Stimulated activated CD4-positive, alpha-beta T cell treated with anti-CD3 and anti-CD28 coated beads, Interleukin-2, amount 100 ng/mL, for 4 hours (primary cell): Measurements from ENCODE around the gene AS3MT.
A peak's percentile ranks its signal among the peaks of the same experiment; 100 is the strongest.
"Not testable (repeated sequence)": the region's sequence is repeated elsewhere in the genome, so short reads cannot be mapped to it uniquely, and the experiment has no call there.

ENCODE experiments used
- DNase-seq: peaks from one replicate; pipeline ENCODE4 v3.0.0-alpha.2; 2020; ENCODE audit warnings: low read depth

AS3MT gene

GRCh38 chr10:102869258-102870198 is at the start of gene AS3MT:
Gene AS3MT (plus strand): TSS chr10:102869470. CDS start chr10:102869593, 123 bp downstream.
- DNase-seq, result no peak

GRCh38 chr10:102820008-102820407 is 49.3 kb upstream of the AS3MT start:
- not testable (repeated sequence) for DNase-seq

- no peak for DNase-seq
These were observed 47.0 kb upstream of the AS3MT start for GRCh38 chr10:102822222-102822621.

GRCh38 chr10:102824664-102825063 is 44.6 kb upstream of the AS3MT start:
- no peak for DNase-seq

DNA sequence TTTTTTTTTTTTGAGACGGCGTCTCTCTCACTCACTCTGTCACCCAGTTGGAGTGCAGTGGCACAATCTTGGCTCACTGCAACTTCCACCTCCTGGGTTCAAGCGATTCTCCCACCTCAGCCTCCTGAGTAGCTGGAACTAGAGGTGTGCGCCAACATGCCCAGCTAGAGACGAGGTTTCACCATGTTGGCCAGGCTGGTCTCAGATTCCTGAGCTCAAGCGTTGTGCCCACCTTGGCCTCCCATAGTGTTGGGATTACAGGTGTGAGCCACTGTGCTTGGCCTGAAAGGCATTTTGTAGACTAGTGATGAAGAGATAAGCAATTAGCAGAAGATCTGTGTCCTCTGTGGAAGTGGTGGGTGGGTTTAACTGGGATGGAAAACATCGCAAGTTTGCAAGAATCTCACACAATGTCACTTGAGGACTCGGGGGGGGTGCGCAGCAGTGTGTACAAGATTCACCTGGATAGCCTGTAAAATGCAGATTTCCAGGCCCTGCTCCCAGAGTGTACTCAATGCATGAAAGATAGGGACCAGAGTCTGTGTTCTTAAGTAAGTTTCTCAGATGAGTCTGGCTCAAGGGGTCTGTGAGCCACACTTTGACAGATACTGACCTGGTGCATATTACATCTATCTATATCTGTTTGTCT is 43.0 kb upstream of the AS3MT start:
- no peak for DNase-seq

GRCh38 chr10:102827597-102827975 is 41.7 kb upstream of the AS3MT start:
- no peak for DNase-seq

DNA sequence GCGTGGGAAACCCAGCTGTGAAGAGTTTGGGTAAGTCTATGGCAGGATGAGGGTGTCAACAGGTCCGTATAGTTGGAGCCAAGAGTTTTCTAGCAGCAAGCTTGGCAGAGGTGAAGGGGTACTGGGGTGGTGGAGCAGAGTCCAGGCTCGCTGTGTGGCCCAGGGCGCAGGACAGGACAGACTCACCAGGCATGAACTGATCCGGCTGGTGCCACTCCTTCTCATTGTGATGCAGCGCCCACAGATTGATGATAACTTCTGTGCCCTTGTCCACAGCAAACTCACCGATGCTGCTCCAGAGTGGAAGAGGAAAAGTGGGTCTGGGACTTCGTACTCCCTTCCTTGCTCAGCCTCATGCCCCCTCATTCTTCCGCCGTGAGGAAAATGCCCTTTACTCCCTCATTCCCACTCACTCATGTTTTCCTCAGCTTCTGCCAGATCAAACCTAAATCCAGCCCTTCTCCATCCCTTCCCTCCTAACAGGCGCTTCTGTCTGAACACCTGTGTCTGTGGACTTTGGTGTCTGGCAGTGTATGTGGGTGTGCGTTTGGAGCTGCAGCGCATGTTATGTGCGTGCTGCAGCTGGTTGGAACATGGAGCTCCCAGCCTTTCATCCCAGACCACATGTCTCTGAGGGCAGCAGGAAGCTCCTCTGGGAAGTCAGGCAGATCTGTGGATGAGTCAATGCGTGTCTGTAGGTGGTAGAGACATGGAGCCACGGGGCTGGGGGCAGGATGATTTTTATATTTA is 37.8 kb upstream of the AS3MT start:
- no peak for DNase-seq

DNA sequence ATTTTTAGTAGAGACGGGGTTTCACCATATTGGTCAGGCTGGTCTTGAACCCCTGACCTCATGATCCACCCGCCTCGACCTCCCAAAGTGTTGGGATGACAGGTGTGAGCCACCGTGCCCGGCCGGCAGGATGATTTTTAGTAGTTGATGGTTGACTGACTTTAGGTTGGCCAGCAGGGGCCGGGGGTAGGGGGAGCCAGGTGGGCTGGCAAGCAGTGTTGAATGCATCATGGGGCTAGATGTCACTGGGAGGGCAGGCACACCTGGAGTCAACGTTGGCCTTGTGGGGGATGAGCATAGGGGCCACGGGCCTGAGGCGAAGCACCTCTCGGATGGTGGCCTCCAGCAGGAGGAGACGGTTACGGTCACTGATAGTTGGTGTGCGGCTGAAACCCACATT is 37.0 kb upstream of the AS3MT start:
- no peak for DNase-seq

GRCh38 chr10:102832987-102833386 is 36.3 kb upstream of the AS3MT start:
- DNase-seq, result no peak

GRCh38 chr10:102834143-102834542 is 35.1 kb upstream of the AS3MT start:
- DNase-seq, result no peak

- DNase-seq, result peak; percentile 66
These were observed 34.2 kb upstream of the AS3MT start for GRCh38 chr10:102835007-102835482.

- no peak for DNase-seq
These were observed 32.0 kb upstream of the AS3MT start, which contains the start of gene CYP17A1 for GRCh38 chr10:102837230-102837721. Gene CYP17A1 (minus strand): TSS chr10:102837413. CDS start chr10:102837361, 52 bp downstream.

GRCh38 chr10:102838276-102838927 is 30.9 kb upstream of the AS3MT start:
- not testable (repeated sequence) for DNase-seq

DNA sequence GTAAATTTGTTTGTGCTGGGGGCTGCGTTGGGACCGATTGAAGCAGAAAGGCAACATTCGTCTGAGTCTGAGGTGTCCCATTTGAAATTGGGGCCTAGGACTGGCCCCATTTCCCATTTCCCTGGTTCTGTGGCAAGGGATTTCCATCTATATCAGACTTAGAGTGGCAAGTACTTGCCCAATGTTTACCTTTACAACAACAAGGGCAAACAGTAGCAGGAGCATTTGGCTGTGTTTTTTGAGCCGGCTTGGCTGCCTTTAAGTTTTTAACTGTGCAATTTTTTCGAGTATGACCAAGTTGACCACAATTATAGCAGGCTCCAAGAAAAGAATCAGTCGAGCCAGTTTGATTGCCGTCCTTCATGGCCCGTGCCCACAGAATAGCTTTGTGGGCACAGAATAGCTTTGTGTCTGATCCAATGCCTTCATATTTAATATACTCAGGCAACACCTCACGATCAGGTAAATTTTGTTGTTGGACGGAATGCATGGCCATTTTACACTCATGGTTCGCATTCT is 27.4 kb upstream of the AS3MT start:
- DNase-seq, result no peak

- not testable (repeated sequence) for DNase-seq
These were observed 26.1 kb upstream of the AS3MT start for GRCh38 chr10:102843139-102843538.

GRCh38 chr10:102844190-102844776 is 25.0 kb upstream of the AS3MT start:
- DNase-seq, result not testable (repeated sequence)

- DNase-seq, result no peak
These were observed 23.8 kb upstream of the AS3MT start for GRCh38 chr10:102845352-102845902.

- DNase-seq, result no peak
These were observed 19.2 kb upstream of the AS3MT start for GRCh38 chr10:102850025-102850518.

DNA sequence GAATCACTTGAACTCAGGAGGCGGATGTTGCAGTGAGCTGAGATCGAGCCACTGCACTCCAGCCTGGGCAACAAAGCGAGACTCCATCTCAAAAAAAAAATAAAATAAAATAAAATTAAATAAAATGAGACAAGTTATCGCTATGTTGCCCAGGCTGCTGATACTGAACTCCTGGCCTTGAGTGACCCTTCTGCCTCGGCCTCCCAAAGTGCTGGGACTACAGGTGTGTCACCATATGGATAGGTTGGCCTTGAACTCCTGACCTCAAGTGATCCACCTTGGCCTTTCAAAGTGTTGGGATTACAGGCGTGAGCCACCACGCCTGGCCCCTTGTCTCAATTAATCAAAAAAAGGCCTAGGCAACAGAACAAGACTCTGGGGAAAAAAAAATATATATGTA is 16.0 kb upstream of the AS3MT start:
- not testable (repeated sequence) for DNase-seq

GRCh38 chr10:102855731-102856436 is 13.4 kb upstream of the AS3MT start:
- DNase-seq, result not testable (repeated sequence)
